Transverse colon (tissue), 4 donors: ENCODE results near the gene RERE. TPM values are rescaled to one million over a fixed set of nuclear protein-coding genes. Genes with fewer than 3 reads are reported as not detected.

Experiments used
- DNase-seq: peaks from one replicate; pipeline ENCODE4 v3.0.0-alpha.2; 2019
- H3K27ac ChIP-seq, 4 donors: fragments of 200-600 bp; sonication (generic); 2 replicates each; pipeline ENCODE4 v1.5.1; 2016 to 2018; ENCODE audit warnings: inconsistent platforms in 4 of 4
- H3K27me3 ChIP-seq: fragments of 200-600 bp; sonication (generic); 2 replicates; pipeline ENCODE4 v1.5.1; 2017; ENCODE audit warnings: inconsistent platforms
- H3K36me3 ChIP-seq, 4 donors: fragments of 200-600 bp; sonication (generic); 2 replicates each; pipeline ENCODE4 v1.5.1; 2017 to 2019; ENCODE audit warnings: inconsistent platforms in 4 of 4
- H3K4me1 ChIP-seq, 4 donors: fragments of 200-600 bp; sonication (generic); 2 replicates each; pipeline ENCODE4 v1.5.1; 2017 to 2020; ENCODE audit warnings: inconsistent platforms in 4 of 4
- H3K4me3 ChIP-seq, 4 donors: fragments of 200-600 bp; sonication (generic); 1 replicate in 1 of 4; 2 replicates in 3 of 4; pipeline versions ENCODE4 v1.5.1 to v1.6.1; 2017 to 2019; ENCODE audit warnings: inconsistent platforms in 4 of 4
- H3K9me3 ChIP-seq, 2 donors: fragments of 200-600 bp; sonication (generic); 2 replicates each; pipeline ENCODE4 v1.5.1; 2017 to 2019; ENCODE audit warnings: inconsistent platforms in 2 of 2
- CTCF ChIP-seq, 5 experiments: fragments of 200-600 bp in 3 of 5; fragments of 450-650 bp in 2 of 5; sonication (generic) in 3 of 5; IDR thresholded peaks; 1 replicate in 2 of 5; 2 replicates in 3 of 5; pipeline ENCODE4 v1.5.1; 2016 to 2017; ENCODE audit warnings: antibody characterized with exemption in 5 of 5, inconsistent platforms in 3 of 5, mild to moderate bottlenecking in 2 of 5, moderate library complexity in 1 of 5
- EP300 ChIP-seq: sonication (generic); formaldehyde crosslinking; IDR thresholded peaks from one replicate; pipeline ENCODE4 v1.6.1; 2017; ENCODE audit warnings: antibody characterized with exemption, low read depth
- POLR2A ChIP-seq: fragments of 450-650 bp; IDR thresholded peaks from one replicate; pipeline ENCODE4 v1.6.1; 2016; ENCODE audit warnings: antibody characterized with exemption, mild to moderate bottlenecking, moderate library complexity
- POLR2AphosphoS5 ChIP-seq, 3 donors: sonication (generic); formaldehyde crosslinking; IDR thresholded peaks; one replicate each; pipeline ENCODE4 v1.6.1; 2016; ENCODE audit warnings: antibody characterized with exemption in 3 of 3
- WGBS, 2 donors: methylation state at CpG; one replicate each; pipeline ENCODE4 v1.1.5; 2018; ENCODE audit warnings: low coverage in 1 of 2; 5-methylcytosine and 5-hydroxymethylcytosine counted together
- in situ Hi-C, 4 donors: fragments of 200-750 bp; cut with MboI; loops; one replicate each; pipeline versions ENCODE4 v1.15.0 to v1.15.1; 2017; ENCODE audit warnings: low sequenced_read_pairs in 3 of 4, low pct_ligation_motif_present in 1 of 4, low pct_unique_long_range_greater_than_20kb in 1 of 4
- intact Hi-C: fragments of 100-400 bp; cut with DNase I; formaldehyde crosslinking; loops from one replicate; pipeline ENCODE4 v1.15.1; 2023; ENCODE audit warnings: low total_unique reads
- total RNA-seq, 4 donors: library from RNA; depleted of rRNA; stranded (reverse); fragments of >200 nt; gene quantifications; one replicate each; pipeline ENCODE4 v1.1.0, GENCODE V29; 2016

Gene RERE
- total RNA-seq, 4 donors from 2014 or later, result 80.3 to 657 (median 105) TPM

- in situ Hi-C loops (no loop called here), intact Hi-C loops (no loop called here)
- no peaks in the 10 kb centered on the region for H3K27me3 ChIP-seq
- whole genome bisulfite sequencing, 2 donors, result 86 to 89% methylated on average over 3 of the region's 3 CpGs
- no peak for DNase-seq
- no peak for TF ChIP-seq CTCF (IDR thresholded peaks at IDR 0.05)
- TF ChIP-seq POLR2AphosphoS5 (IDR thresholded peaks at IDR 0.05), result no peak
- no peak for TF ChIP-seq EP300
- no peak for TF ChIP-seq POLR2A
- peaks cover 6 to 40% (median 14%) of the 10 kb centered on the region in 4 donors for H3K4me1 ChIP-seq
- H3K36me3 ChIP-seq, result no peaks in the 10 kb centered on the region
- no peak overlapping the region for H3K4me3 ChIP-seq
- no peaks in the 10 kb centered on the region for H3K9me3 ChIP-seq
- H3K27ac ChIP-seq, result no peak overlapping the region
Observed at GRCh38 chr1:8474369-8474768, 343.1 kb downstream of the RERE start.

- no peak overlapping the region for H3K4me3 ChIP-seq
- H3K36me3 ChIP-seq, result no peaks in the 10 kb centered on the region
- H3K27me3 ChIP-seq, result no peaks in the 10 kb centered on the region
- DNase-seq, result no peak
- in situ Hi-C loops, result no loop called here
- TF ChIP-seq CTCF (IDR thresholded peaks at IDR 0.05) (no peak), POLR2A (no peak), POLR2AphosphoS5 (IDR thresholded peaks at IDR 0.05) (no peak), EP300 (no peak)
- no peak overlapping the region for H3K27ac ChIP-seq
- peaks cover 6 to 40% (median 14%) of the 10 kb centered on the region in 4 donors for H3K4me1 ChIP-seq
- WGBS, 2 donors, result 77 to 86% methylated on average over 1 to 2 of the region's 2 CpGs
- intact Hi-C loops, result no loop called here
- H3K9me3 ChIP-seq, result no peaks in the 10 kb centered on the region
Observed at GRCh38 chr1:8473891-8474300, 343.5 kb downstream of the RERE start.

- WGBS, 2 donors, result 80 to 85% methylated on average over 4 of the region's 4 CpGs
- no peak overlapping the region for H3K27ac ChIP-seq
- H3K9me3 ChIP-seq, result no peaks in the 10 kb centered on the region
- H3K27me3 ChIP-seq, result no peaks in the 10 kb centered on the region
- no peaks in the 10 kb centered on the region for H3K36me3 ChIP-seq
- H3K4me3 ChIP-seq, result no peak overlapping the region
- peaks cover 6 to 34% (median 14%) of the 10 kb centered on the region in 4 donors for H3K4me1 ChIP-seq
- TF ChIP-seq EP300 (no peak), POLR2A (no peak), POLR2AphosphoS5 (IDR thresholded peaks at IDR 0.05) (no peak), CTCF (IDR thresholded peaks at IDR 0.05) (no peak)
- intact Hi-C loops, result no loop called here
- DNase-seq, result no peak
- in situ Hi-C loops, result no loop called here
Observed at GRCh38 chr1:8473121-8473875, 344.1 kb downstream of the RERE start.

GRCh38 chr1:8472668-8473067 lies 344.8 kb downstream of the RERE start:
- Histone ChIP-seq H3K27ac (no peak overlapping the region), H3K9me3 (no peaks in the 10 kb centered on the region), H3K36me3 (no peaks in the 10 kb centered on the region), H3K4me3 (no peak overlapping the region), H3K27me3 (no peaks in the 10 kb centered on the region), H3K4me1 (peaks cover 6 to 28% (median 12%) of the 10 kb centered on the region in 4 donors)
- in situ Hi-C loops (no loop called here), intact Hi-C loops (no loop called here)
- 70 to 76% methylated on average over 2 of the region's 2 CpGs for WGBS, 2 donors
- TF ChIP-seq POLR2A (no peak), CTCF (IDR thresholded peaks at IDR 0.05) (no peak), POLR2AphosphoS5 (IDR thresholded peaks at IDR 0.05) (no peak), EP300 (no peak)
- no peak for DNase-seq
